KMS-11 (cell line): Measurements from ENCODE around the gene LDB2.

Experiments
- H2AFZ ChIP-seq: fragments of 200-600 bp; sonication (generic); 2 replicates; pipeline ENCODE4 v1.6.1; 2016; ENCODE audit warnings: antibody characterized with exemption, mixed run types, low read depth
- H3K27ac ChIP-seq: fragments of 200-600 bp; sonication (generic); 2 replicates; pipeline ENCODE4 v1.6.1; 2016; ENCODE audit warnings: mild to moderate bottlenecking, mixed run types
- H3K27me3 ChIP-seq: fragments of 200-600 bp; sonication (generic); 2 replicates; pipeline ENCODE4 v1.6.1; 2017; ENCODE audit warnings: mild to moderate bottlenecking, low read depth, mixed run types, moderate library complexity; ENCODE audit not compliant: insufficient read depth
- H3K36me3 ChIP-seq: fragments of 200-600 bp; sonication (generic); 2 replicates; pipeline ENCODE4 v1.6.1; 2017; ENCODE audit warnings: mild to moderate bottlenecking, mixed run types; ENCODE audit not compliant: insufficient read depth
- H3K4me1 ChIP-seq: fragments of 200-600 bp; sonication (generic); 2 replicates; pipeline ENCODE4 v1.6.1; 2016; ENCODE audit warnings: mild to moderate bottlenecking, low read depth, mixed run types; ENCODE audit not compliant: poor library complexity, severe bottlenecking
- H3K4me2 ChIP-seq: fragments of 200-600 bp; sonication (generic); 2 replicates; pipeline ENCODE4 v1.7.0; 2016; ENCODE audit warnings: mild to moderate bottlenecking, mixed run types
- H3K4me3 ChIP-seq: fragments of 200-600 bp; sonication (generic); IDR thresholded peaks from 2 replicates; pipeline ENCODE4 v1.6.1; 2017; ENCODE audit warnings: low read depth, low read length, mixed read lengths; ENCODE audit not compliant: insufficient read depth
- H3K79me2 ChIP-seq: fragments of 200-600 bp; sonication (generic); 2 replicates; pipeline ENCODE4 v1.6.1; 2016; ENCODE audit warnings: low read depth, mixed run types; ENCODE audit not compliant: insufficient read depth
- H3K9ac ChIP-seq: fragments of 200-600 bp; sonication (generic); 2 replicates; pipeline ENCODE4 v1.6.1; 2016; ENCODE audit warnings: mild to moderate bottlenecking, mixed run types
- H4K20me1 ChIP-seq: fragments of 200-600 bp; sonication (generic); 2 replicates; pipeline ENCODE4 v1.6.1; 2016; ENCODE audit warnings: mild to moderate bottlenecking, mixed run types; ENCODE audit not compliant: insufficient read depth
- CTCF ChIP-seq: fragments of 200-600 bp; sonication (generic); conservative IDR thresholded peaks from 2 replicates; pipeline ENCODE4 v1.6.1; 2017; ENCODE audit warnings: low read depth, mild to moderate bottlenecking, antibody characterized with exemption, low read length, moderate library complexity, mixed read lengths

The LDB2 gene

GRCh38 chr4:16897991-16898827, at the start of gene LDB2:
TSS of gene LDB2 (minus strand) at chr4:16898645.
- H3K36me3 ChIP-seq: no peaks in the 10 kb centered on the region
- no peak for TF ChIP-seq CTCF
- no peak within 1 kb of the TSS for H3K9ac ChIP-seq
- H2AFZ ChIP-seq: no peak within 1 kb of the TSS
- H3K27ac ChIP-seq: no peak within 1 kb of the TSS
- no peak within 1 kb of the TSS for H3K4me3 ChIP-seq
- no peak within 1 kb of the TSS for H3K4me2 ChIP-seq
- H3K27me3 ChIP-seq: no peaks in the 10 kb centered on the region
- no peaks in the 10 kb centered on the region for H3K79me2 ChIP-seq
- H4K20me1 ChIP-seq: no peaks in the 10 kb centered on the region
- H3K4me1 ChIP-seq: no peaks in the 10 kb centered on the region

GRCh38 chr4:16942491-16942890, 44.0 kb upstream of the LDB2 start:
- H3K36me3 ChIP-seq: no peaks in the 10 kb centered on the region
- no peaks in the 10 kb centered on the region for H3K79me2 ChIP-seq
- H3K9ac ChIP-seq: no peak overlapping the region
- H3K4me2 ChIP-seq: no peak overlapping the region
- no peaks in the 10 kb centered on the region for H3K4me1 ChIP-seq
- no peak overlapping the region for H3K27ac ChIP-seq
- no peaks in the 10 kb centered on the region for H3K27me3 ChIP-seq
- H2AFZ ChIP-seq: no peak overlapping the region
- H3K4me3 ChIP-seq: no peak overlapping the region
- no peaks in the 10 kb centered on the region for H4K20me1 ChIP-seq
- TF ChIP-seq CTCF: no peak

- Histone ChIP-seq H4K20me1 (no peaks in the 10 kb centered on the region), H3K4me3 (no peak overlapping the region), H2AFZ (no peak overlapping the region), H3K27ac (no peak overlapping the region), H3K9ac (no peak overlapping the region), H3K4me2 (no peak overlapping the region), H3K36me3 (no peaks in the 10 kb centered on the region), H3K79me2 (no peaks in the 10 kb centered on the region), H3K4me1 (no peaks in the 10 kb centered on the region), H3K27me3 (no peaks in the 10 kb centered on the region)
- no peak for TF ChIP-seq CTCF
Observed at GRCh38 chr4:16939178-16939577, 40.7 kb upstream of the LDB2 start.

- Histone ChIP-seq H3K27ac (no peak overlapping the region), H4K20me1 (no peaks in the 10 kb centered on the region), H2AFZ (no peak overlapping the region), H3K4me1 (no peaks in the 10 kb centered on the region), H3K36me3 (no peaks in the 10 kb centered on the region), H3K27me3 (no peaks in the 10 kb centered on the region), H3K4me2 (no peak overlapping the region), H3K9ac (no peak overlapping the region), H3K79me2 (no peaks in the 10 kb centered on the region), H3K4me3 (no peak overlapping the region)
- no peak for TF ChIP-seq CTCF
Observed at GRCh38 chr4:16938512-16939040, 40.1 kb upstream of the LDB2 start.
